Muscle of arm (tissue), 12 donors: ENCODE measurements around the gene CCDC27. TPM values are rescaled to one million over a fixed set of nuclear protein-coding genes. Genes with fewer than 3 reads are reported as not detected.

Experiments used
- DNase-seq: peaks from one replicate; pipeline ENCODE4 v3.0.0-alpha.2; 2013
- polyA plus RNA-seq, 12 donors: library from polyadenylated mRNA; unstranded; fragments of 120-200 nt; gene quantifications; one replicate each; pipeline ENCODE4 v1.2.1, GENCODE V29; 2013; ENCODE audit not compliant: insufficient read length in 12 of 12

Gene CCDC27
- polyA plus RNA-seq, 12 donors, result 0.08 to 0.34 (median 0.13) TPM; not detected in 2

DNA sequence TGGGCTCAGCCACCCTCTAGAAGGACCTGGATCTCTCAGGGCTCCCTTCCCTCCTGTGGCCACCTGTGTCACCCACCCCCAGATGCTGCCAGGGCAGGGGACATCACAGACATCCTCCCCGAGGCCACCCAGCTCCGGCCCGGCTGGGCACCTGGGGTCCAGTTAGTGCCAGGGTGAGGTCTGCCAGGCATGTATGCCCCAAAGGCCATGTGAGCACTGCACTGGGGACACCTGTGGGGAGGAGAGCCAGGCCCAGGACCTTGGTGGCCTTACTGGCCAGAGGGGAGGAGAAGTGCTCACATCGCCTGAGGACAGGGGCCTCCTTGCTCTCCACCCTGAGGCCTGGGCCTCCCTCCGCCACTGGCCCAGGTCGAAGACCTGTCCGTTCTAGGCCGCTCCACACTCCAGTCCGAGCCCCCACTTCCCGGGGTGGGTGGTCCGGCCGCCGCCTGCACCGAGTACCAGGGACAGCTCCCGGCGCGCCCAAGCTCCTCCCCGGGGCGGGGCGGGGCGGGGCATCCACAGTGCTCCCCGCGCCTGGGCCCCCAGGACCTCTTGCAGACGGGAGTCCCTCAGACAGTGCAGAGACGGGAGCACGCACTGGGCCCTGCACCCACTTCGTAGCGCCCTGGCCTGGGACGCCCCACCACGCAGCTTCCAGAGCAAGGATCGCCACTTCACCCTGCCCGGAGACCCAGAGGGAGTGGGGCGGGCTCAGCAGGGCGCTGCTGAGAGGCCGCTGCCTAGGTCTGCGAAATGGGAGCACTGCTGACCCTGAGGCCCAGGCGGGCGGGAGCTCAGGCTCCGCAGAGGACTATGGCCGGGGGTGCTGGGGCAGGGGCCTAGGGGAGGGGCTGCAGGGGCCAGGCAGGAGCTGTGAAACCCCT, 34.3 kb upstream of the CCDC27 start:
- DNase-seq, result no peak

DNA sequence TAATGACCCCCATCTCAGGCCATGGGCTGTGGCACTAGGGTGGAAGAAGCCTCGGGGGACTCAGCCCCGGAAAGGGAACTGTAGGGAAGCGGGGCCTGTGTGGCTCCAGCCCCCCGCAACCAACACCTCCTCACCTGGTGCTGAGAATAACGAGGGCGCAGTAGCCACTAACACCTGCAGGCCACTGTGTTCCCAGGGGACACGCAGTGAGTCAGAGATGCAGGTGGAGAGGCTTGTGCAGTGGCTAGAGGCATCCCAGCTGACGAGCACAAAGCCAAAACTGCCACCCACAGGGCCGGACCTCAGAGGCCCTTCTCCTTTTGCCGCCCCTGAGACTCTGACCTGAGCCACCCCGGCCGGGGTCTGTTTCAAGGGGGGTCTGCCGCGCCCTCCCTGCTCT, 33.5 kb upstream of the CCDC27 start:
- no peak for DNase-seq

DNA sequence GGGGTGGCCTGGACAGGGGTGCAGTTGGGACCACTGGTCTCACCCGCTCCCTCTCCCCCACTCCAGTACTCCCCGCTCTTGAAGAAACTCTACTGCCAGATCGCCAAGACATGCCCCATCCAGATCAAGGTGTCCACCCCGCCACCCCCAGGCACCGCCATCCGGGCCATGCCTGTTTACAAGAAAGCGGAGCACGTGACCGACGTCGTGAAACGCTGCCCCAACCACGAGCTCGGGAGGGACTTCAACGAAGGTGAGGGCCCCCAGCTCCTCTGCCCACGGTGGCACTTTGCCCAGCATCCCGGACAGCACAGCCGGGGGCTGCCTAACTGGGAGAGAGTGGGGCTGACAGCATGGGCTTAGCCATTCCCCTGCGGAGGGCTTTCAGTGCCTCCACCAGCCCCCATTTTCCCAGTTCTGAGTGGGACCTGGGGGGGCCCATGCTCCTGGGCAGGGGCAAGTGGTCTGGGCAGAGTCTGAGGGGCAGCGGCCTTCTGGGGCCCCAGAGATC, 30.2 kb upstream of the CCDC27 start:
- DNase-seq, result no peak

GRCh38 chr1:3722846-3723245, 29.4 kb upstream of the CCDC27 start:
- DNase-seq, result no peak

- DNase-seq, result peak; percentile 64
Measured at GRCh38 chr1:3724416-3725030, 27.7 kb upstream of the CCDC27 start.

DNA sequence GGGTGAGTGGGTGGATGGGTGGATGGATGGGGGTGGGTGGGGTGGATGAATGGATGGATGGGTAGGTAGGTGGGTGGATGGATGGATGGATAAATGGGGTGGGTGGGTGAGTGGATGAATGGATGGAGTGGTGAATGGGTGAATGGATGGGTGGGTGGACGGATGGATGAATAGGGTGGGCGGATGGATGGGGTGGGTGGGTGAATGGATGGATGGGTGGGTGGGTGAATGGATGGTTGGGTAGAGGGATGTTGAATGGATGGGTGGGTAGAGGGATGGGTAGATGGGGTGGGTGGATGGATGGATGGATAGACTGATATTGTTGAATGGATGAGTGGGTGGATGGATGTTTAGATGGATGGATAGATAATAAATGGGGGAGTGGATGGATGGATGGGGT, 26.9 kb upstream of the CCDC27 start:
- DNase-seq, result no peak

DNA sequence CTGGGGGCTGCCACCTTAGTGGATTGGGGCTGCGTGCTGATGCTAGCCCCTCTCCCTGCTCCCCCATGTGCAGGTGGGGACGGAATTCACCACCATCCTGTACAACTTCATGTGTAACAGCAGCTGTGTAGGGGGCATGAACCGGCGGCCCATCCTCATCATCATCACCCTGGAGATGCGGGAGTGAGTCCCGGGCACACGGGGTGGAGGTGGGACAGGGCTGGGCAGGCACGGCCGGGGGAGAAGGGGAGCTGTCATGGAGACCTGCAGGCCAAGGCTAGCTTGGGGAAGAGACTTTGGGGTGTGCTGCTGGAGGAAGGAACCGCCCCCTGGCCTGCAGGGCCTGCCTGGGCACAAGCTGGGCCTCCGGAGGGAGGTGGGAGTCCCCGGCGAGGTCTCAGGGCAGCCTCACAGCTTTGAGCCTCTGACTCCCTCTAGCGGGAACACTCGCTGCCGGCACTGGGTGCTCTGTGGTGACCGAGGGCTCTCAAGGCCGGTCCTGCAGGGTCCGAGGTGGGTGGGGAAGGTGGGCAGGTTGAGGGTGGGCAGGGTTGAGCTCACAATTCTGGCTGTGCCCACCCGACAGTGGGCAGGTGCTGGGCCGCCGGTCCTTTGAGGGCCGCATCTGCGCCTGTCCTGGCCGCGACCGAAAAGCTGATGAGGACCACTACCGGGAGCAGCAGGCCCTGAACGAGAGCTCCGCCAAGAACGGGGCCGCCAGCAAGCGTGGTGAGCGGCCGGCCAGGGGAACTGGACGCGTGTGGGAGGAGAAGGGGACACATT, 25.0 kb upstream of the CCDC27 start:
- DNase-seq, result no peak

GRCh38 chr1:3727825-3728776, 24.1 kb upstream of the CCDC27 start:
- DNase-seq, result no peak

DNA sequence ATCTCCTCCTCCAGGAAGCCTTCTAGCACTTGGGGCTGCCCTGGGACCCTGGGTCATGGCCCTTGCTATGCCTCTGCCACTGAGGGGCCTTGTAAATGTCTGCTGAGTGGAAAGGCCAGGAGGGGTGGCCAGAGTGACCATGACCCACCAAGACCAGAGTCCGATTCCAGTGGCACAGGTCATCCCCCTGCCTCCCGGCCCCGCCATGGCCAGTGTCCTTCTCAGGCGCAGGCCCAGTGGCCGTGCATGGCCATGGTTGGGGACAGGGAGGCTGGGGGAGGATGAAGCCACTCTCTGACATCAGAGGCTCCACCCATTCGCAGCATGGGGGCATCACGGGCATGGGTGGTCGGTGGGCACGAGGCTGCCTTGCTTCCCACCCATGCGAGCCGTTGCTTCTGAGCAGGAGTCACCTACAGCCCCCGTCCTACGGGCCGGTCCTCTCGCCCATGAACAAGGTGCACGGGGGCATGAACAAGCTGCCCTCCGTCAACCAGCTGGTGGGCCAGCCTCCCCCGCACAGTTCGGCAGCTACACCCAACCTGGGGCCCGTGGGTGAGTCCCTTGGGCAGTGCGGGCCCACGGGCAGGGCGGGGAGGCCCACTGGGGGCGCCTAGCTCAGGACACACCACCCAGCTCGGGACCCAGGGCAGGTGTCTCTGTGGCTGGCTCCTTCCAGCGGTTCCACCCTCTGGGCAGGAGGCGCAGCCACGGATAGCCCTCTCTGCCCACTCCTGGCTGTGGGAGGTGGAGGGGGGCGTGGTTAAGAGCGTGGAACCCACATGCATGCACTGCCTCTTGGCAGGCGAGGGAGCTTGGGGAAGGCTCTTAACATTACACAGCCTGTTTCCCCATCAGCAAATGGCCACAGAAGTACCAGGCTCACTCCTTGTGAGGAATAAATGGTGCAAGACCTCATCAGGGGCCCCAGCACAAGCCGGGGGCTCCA, 22.4 kb upstream of the CCDC27 start:
- no peak for DNase-seq

GRCh38 chr1:3730543-3731247, 21.6 kb upstream of the CCDC27 start:
- no peak for DNase-seq

- DNase-seq, result no peak
Measured at GRCh38 chr1:3731583-3732433, 20.4 kb upstream of the CCDC27 start.

DNA sequence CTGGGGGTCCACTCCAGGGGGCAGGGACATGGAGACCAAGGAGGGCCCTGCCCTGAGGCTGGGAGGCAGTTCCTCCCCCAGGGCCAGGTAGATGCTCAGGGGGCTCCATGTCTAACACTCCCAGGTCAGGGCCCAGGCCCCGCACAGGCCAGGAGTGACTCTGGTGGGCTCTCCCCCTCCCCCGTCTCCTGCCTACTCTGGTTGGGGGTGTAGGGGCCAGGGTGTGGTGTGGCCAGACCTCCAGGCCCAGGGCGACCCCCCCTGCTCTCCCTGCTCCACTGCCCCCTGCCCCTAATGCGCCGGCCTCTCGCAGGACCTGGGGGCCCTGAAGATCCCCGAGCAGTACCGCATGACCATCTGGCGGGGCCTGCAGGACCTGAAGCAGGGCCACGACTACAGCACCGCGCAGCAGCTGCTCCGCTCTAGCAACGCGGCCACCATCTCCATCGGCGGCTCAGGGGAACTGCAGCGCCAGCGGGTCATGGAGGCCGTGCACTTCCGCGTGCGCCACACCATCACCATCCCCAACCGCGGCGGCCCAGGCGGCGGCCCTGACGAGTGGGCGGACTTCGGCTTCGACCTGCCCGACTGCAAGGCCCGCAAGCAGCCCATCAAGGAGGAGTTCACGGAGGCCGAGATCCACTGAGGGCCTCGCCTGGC, 19.7 kb upstream of the CCDC27 start:
- no peak for DNase-seq

GRCh38 chr1:3733094-3733882, 19.0 kb upstream of the CCDC27 start:
- DNase-seq, result no peak

DNA sequence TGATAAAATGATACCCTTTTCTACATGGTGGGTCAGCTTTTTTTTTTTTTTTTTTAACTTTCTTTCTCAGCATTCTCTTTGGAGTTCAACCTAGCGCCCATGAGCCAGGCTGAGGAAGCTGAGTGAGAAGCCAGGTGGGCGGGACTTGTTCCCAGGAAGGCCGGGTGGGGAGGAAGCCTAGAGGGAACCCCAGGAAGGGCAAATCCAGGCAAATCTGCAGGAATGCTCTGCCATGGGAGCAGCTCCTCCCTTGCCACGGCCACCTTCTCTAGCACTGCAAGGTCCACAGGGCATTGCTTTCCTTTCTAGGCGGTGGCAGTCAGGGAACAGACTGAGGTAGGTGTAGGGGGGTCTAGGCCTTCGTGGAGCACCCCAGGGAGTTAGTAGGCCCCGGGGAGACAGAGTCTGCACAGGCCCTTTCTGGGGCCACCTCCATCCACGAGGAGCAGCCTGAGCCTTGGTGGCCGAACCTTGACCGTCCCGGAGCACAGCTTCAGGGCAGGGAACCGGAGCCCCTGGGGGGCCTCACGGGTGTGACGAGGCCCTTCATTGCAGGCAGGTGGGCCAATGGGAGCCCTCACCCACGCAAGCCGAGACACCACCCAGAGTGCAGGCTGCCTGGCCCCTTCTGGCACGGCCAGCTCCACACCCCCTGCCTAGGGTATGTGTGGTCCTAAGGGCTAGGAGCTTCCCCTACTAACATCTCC, 18.2 kb upstream of the CCDC27 start:
- no peak for DNase-seq

DNA sequence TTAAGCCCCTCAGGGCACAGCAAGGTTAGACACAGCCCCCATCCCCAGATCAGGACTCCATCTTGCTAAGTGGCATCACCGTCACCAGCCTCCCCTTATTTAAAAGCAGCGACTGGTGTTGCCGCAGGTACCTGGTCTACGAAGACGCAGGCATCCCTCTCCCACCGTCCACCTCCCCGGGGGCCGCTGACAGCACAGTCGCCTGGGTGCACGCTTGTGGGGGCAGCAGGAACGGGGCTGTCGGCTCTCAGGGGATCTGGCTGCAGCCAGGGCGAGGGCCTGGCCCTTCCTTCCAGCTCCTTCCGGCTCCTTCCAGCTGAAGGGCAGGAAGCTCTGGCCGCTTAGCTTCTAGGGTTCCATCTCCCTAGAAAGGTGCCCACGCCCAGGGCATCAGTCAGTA, 17.6 kb upstream of the CCDC27 start:
- no peak for DNase-seq

GRCh38 chr1:3735027-3735681, 17.1 kb upstream of the CCDC27 start:
- DNase-seq, result no peak
